Stimulated activated CD4-positive, alpha-beta T cell treated with anti-CD3 and anti-CD28 coated beads, TNF-alpha, amount 100 ng/mL, for 48 hours (primary cell): ENCODE results near the gene LIMCH1.
"Not testable (repeated sequence)": the region's sequence is repeated elsewhere in the genome, so short reads cannot be mapped to it uniquely, and the experiment has no call there.

Experiments
- DNase-seq, 3 donors: peaks; one replicate each; pipeline ENCODE4 v3.0.0-alpha.2; 2020; ENCODE audit warnings: low read depth in 3 of 3

Gene LIMCH1

GRCh38 chr4:41679991-41680390 lies 142.0 kb downstream of the LIMCH1 start:
- DNase-seq, result no peak

- DNase-seq, result no peak
These were observed 143.1 kb downstream of the LIMCH1 start for GRCh38 chr4:41681054-41681453.

GRCh38 chr4:41683326-41683725 lies 145.4 kb downstream of the LIMCH1 start:
- no peak for DNase-seq

GRCh38 chr4:41686893-41687292 lies 148.9 kb downstream of the LIMCH1 start:
- DNase-seq, result no peak

GRCh38 chr4:41687971-41688370 lies 150.0 kb downstream of the LIMCH1 start:
- no peak for DNase-seq

GRCh38 chr4:41692717-41693345 lies 154.9 kb downstream of the LIMCH1 start:
- peak; percentile 8 to 17 (median 13) for DNase-seq

- no peak for DNase-seq
These were observed 155.7 kb downstream of the LIMCH1 start for GRCh38 chr4:41693629-41694028.

GRCh38 chr4:41696131-41696530 lies 158.2 kb downstream of the LIMCH1 start:
- no peak for DNase-seq

- no peak for DNase-seq
These were observed 158.8 kb downstream of the LIMCH1 start for GRCh38 chr4:41696763-41697162.

- no peak for DNase-seq
These were observed 164.0 kb downstream of the LIMCH1 start for GRCh38 chr4:41701983-41702382.

- no peak for DNase-seq
These were observed 164.8 kb downstream of the LIMCH1 start for GRCh38 chr4:41702770-41703169.

GRCh38 chr4:41703785-41704184 lies 165.8 kb downstream of the LIMCH1 start:
- DNase-seq, result no peak

GRCh38 chr4:41709844-41710481 lies 172.0 kb downstream of the LIMCH1 start:
- DNase-seq, result no peak

GRCh38 chr4:41711654-41712053 lies 173.7 kb downstream of the LIMCH1 start:
- not testable (repeated sequence) for DNase-seq

- no peak for DNase-seq
These were observed 174.5 kb downstream of the LIMCH1 start for GRCh38 chr4:41712425-41712824.

- no peak for DNase-seq
These were observed 175.8 kb downstream of the LIMCH1 start for GRCh38 chr4:41713768-41714167.

- no peak for DNase-seq
These were observed 176.5 kb downstream of the LIMCH1 start for GRCh38 chr4:41714364-41715000.

- DNase-seq, result no peak
These were observed 177.2 kb downstream of the LIMCH1 start for GRCh38 chr4:41715155-41715554.

GRCh38 chr4:41718907-41719306 lies 180.9 kb downstream of the LIMCH1 start:
- DNase-seq, result no peak

GRCh38 chr4:41719417-41719816 lies 181.5 kb downstream of the LIMCH1 start:
- DNase-seq, result no peak

- DNase-seq, result no peak
These were observed 184.2 kb downstream of the LIMCH1 start for GRCh38 chr4:41722181-41722580.

- no peak for DNase-seq
These were observed 185.3 kb downstream of the LIMCH1 start for GRCh38 chr4:41723286-41723685.

- no peak for DNase-seq
These were observed 187.3 kb downstream of the LIMCH1 start for GRCh38 chr4:41725254-41725653.
